K562 (cell line): ENCODE measurements around the gene KCNK4. TPM values are rescaled to one million over a fixed set of nuclear protein-coding genes. Genes with fewer than 3 reads are reported as not detected.
A peak's percentile ranks its signal among the peaks of the same experiment; 100 is the strongest.

ENCODE experiments used
- CBX3 ChIP-seq, 2 experiments: IDR thresholded peaks; 1 replicate in 1 of 2; 2 replicates in 1 of 2; pipeline ENCODE4 v1.6.1; 2012; ENCODE audit warnings: inconsistent platforms in 2 of 2, low read length in 2 of 2, borderline replicate concordance in 1 of 2, control low read depth in 1 of 2
- CHCHD3 ChIP-seq: fragments of 250-450 bp; sonication (Bioruptor Pico); IDR thresholded peaks from 2 replicates; pipeline ENCODE4 v2.1.2; 2022; ENCODE audit warnings: mild to moderate bottlenecking
- CREB3 ChIP-seq: fragments of 450-650 bp; conservative IDR thresholded peaks from 2 replicates; pipeline ENCODE4 v1.6.1; 2016; ENCODE audit warnings: missing genetic modification characterization, low read depth, mild to moderate bottlenecking, missing compliant biosample characterization, moderate library complexity
- CREB5 ChIP-seq: fragments of 250-450 bp; sonication (Bioruptor Pico); IDR thresholded peaks from 2 replicates; pipeline ENCODE4 v1.5.0; 2020; ENCODE audit warnings: mild to moderate bottlenecking
- DIDO1 ChIP-seq: fragments of 450-650 bp; IDR thresholded peaks from 2 replicates; pipeline ENCODE4 v1.6.1; 2016; ENCODE audit warnings: low read depth, missing biosample characterization, missing genetic modification characterization
- E2F1 ChIP-seq: sonication (generic); formaldehyde crosslinking; IDR thresholded peaks from 2 replicates; pipeline ENCODE4 v1.8.1; 2023; ENCODE audit warnings: mild to moderate bottlenecking, missing genetic modification reagents, moderate library complexity
- HEY1 ChIP-seq: fragments of 250-450 bp; sonication (Bioruptor Pico); IDR thresholded peaks from 2 replicates; pipeline ENCODE4 v1.5.0; 2020; ENCODE audit warnings: mild to moderate bottlenecking, moderate library complexity, borderline replicate concordance
- HMGN3 ChIP-seq: IDR thresholded peaks from 2 replicates; pipeline ENCODE4 v1.6.1; 2011; ENCODE audit warnings: borderline replicate concordance, low read depth, mild to moderate bottlenecking, mixed read lengths, low read length; ENCODE audit not compliant: insufficient read length; ENCODE audit errors: extremely low read depth
- HNRNPUL1 ChIP-seq: fragments of 200-400 bp; formaldehyde crosslinking; IDR thresholded peaks from 2 replicates; pipeline ENCODE4 v1.6.1; 2017; ENCODE audit warnings: low read length
- MBD1 ChIP-seq: fragments of 250-450 bp; sonication (Bioruptor Pico); IDR thresholded peaks from 2 replicates; pipeline ENCODE4 v1.8.0; 2022; ENCODE audit warnings: inconsistent platforms
- PCBP2 ChIP-seq: fragments of 200-400 bp; formaldehyde crosslinking; IDR thresholded peaks from 2 replicates; pipeline ENCODE4 v1.6.1; 2018; ENCODE audit warnings: low read length, low read depth, mild to moderate bottlenecking, moderate library complexity; ENCODE audit not compliant: poor library complexity, severe bottlenecking
- POLR2AphosphoS5 ChIP-seq: IDR thresholded peaks from 2 replicates; pipeline ENCODE4 v1.6.1; 2011; ENCODE audit warnings: mild to moderate bottlenecking, low read depth, low read length, moderate library complexity; ENCODE audit not compliant: control insufficient read depth, insufficient read depth
- POLR3A ChIP-seq: IDR thresholded peaks from 2 replicates; pipeline ENCODE4 v1.6.1; 2011; ENCODE audit warnings: borderline replicate concordance, mild to moderate bottlenecking, moderate library complexity; ENCODE audit not compliant: insufficient read length, insufficient read depth; ENCODE audit errors: extremely low read depth
- SMARCA4 ChIP-seq: fragments of 450-650 bp; IDR thresholded peaks from 2 replicates; pipeline ENCODE4 v1.6.1; 2016
- TAF9B ChIP-seq: fragments of 450-650 bp; IDR thresholded peaks from 2 replicates; pipeline ENCODE4 v1.6.1; 2018; ENCODE audit warnings: mild to moderate bottlenecking; ENCODE audit not compliant: partially characterized antibody
- ZNF212 ChIP-seq: fragments of 450-650 bp; formaldehyde crosslinking; IDR thresholded peaks from 2 replicates; pipeline ENCODE4 v1.4.0; 2020; ENCODE audit warnings: mild to moderate bottlenecking
- ZNF217 ChIP-seq: sonication (generic); formaldehyde crosslinking; IDR thresholded peaks from 2 replicates; pipeline ENCODE4 v1.8.0; 2022; ENCODE audit warnings: mild to moderate bottlenecking, missing genetic modification reagents
- ZNF518B ChIP-seq: fragments of 250-450 bp; sonication (Bioruptor Pico); IDR thresholded peaks from 2 replicates; pipeline ENCODE4 v1.5.0; 2021; ENCODE audit warnings: mild to moderate bottlenecking, moderate library complexity
- polyA plus RNA-seq, 8 experiments: library from polyadenylated mRNA; depleted of rRNA in 4 of 8; stranded (reverse) in 5 of 8; unstranded in 3 of 8; fragments of >200 nt; fragmentation: Nextera tagmentation in 2 of 8; fragmentation: Illumina TruSeq in 1 of 8; extraction: Ambion mirVana in 2 of 8; extraction: Trizol in 1 of 8; gene quantifications; 2 replicates each; pipeline versions ENCODE4 v1.2.1 to v1.2.3, GENCODE V29; 2011 to 2014; ENCODE audit warnings: inconsistent platforms in 1 of 8, missing spikeins in 1 of 8
- total RNA-seq, 7 experiments: library from RNA; depleted of rRNA in 6 of 7; stranded (reverse); fragments of >200 nt in 6 of 7; fragmentation: Illumina TruSeq in 2 of 7; extraction: Trizol in 2 of 7; gene quantifications; 2 replicates each; pipeline versions ENCODE4 v1.2.1 to v1.2.3, GENCODE V29; 2011 to 2021; ENCODE audit warnings: low replicate concordance in 1 of 7

Gene KCNK4
- total and polyA plus RNA-seq, 9 of the 15 experiments (the other 6 are each of a cell fraction or from before 2014, with no cell fraction given) = not detected

- TF ChIP-seq ZNF217 (CRISPR knock-in tag) = no peak
- no peak for TF ChIP-seq HMGN3
- TF ChIP-seq DIDO1 = 0 out of 2 replicates have a peak, but pooled peaks have one; percentile 65
- TF ChIP-seq ZNF518B (CRISPR knock-in tag) = no peak
- TF ChIP-seq POLR2AphosphoS5 = peak; percentile 65
- TF ChIP-seq CREB5 (CRISPR knock-in tag) = 0 out of 2 replicates have a peak, but pooled peaks have one; percentile 55
- TF ChIP-seq TAF9B = no peak
- TF ChIP-seq E2F1 (CRISPR knock-in tag) = peak; percentile 66
- TF ChIP-seq CREB3 (tag) = no peak
- no peak for TF ChIP-seq CBX3 (IDR thresholded peaks at IDR 0.05; ENCODE audit: borderline replicate concordance in 1 of 2, low read length in 2 of 2)
- no peak for TF ChIP-seq HEY1 (CRISPR knock-in tag)
- no peak for TF ChIP-seq PCBP2
- no peak for TF ChIP-seq SMARCA4
- TF ChIP-seq MBD1 (CRISPR knock-in tag) = no peak
- TF ChIP-seq CHCHD3 (CRISPR knock-in tag) = peak; percentile 44; the same call in 1 of the 2 replicates
- TF ChIP-seq HNRNPUL1 = no peak
- no peak for TF ChIP-seq ZNF212 (CRISPR knock-in tag)
- TF ChIP-seq POLR3A = no peak
Measured at GRCh38 chr11:64269540-64270220, 21.4 kb upstream of the KCNK4 start (continued).
